ENCODE data around the gene HERC3. TPM values are rescaled to one million over a fixed set of nuclear protein-coding genes. Genes with fewer than 3 reads are reported as not detected.

HERC3 gene
- total RNA-seq, 1 experiment from 2014 or later = 10.5 TPM

DNA sequence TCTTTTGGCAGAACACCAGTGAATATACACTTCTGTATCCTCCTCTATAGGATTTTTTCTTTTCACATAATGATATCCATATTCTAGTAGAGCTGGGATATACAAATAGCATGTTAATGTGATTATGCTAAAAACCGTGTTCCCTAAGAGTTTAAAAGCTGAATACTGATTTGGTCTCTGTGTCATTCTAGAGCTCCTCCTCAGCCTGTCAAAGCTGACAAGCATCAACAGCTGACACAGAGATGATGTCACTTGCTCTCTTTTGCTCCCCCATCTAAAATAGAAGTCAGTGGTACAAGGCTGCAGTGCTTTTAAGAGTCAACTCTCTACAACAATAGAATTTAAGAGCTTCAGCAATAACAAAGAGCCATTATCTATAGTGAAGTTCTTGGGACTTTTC lies 17.1 kb upstream of the HERC3 start:
- Mint-ChIP-seq H3K4me3 (ENCODE audit: unreplicated experiment) (no peak overlapping the region), H3K36me3 (ENCODE audit: insufficient read depth, unreplicated experiment) (no peaks in the 10 kb centered on the region), H3K9me3 (ENCODE audit: unreplicated experiment) (peaks cover 7% of the 10 kb centered on the region), H3K27ac (ENCODE audit: unreplicated experiment) (no peak overlapping the region), H3K27me3 (ENCODE audit: insufficient read depth, unreplicated experiment) (peaks cover 4% of the 10 kb centered on the region), H3K4me1 (ENCODE audit: low read depth, unreplicated experiment) (no peaks in the 10 kb centered on the region)
- Histone ChIP-seq H3K4me1 (peaks cover 4% of the 10 kb centered on the region), H3K4me3 (ENCODE audit: low read depth, low read length) (no peak overlapping the region), H3K9me3 (no peaks in the 10 kb centered on the region), H3K27me3 (replicated peaks; ENCODE audit: control insufficient read depth, insufficient read depth, low read length) (no peaks in the 10 kb centered on the region), H3K36me3 (ENCODE audit: control insufficient read depth, insufficient read depth, low read length) (no peaks in the 10 kb centered on the region)
- TF ChIP-seq, protein P1, sequence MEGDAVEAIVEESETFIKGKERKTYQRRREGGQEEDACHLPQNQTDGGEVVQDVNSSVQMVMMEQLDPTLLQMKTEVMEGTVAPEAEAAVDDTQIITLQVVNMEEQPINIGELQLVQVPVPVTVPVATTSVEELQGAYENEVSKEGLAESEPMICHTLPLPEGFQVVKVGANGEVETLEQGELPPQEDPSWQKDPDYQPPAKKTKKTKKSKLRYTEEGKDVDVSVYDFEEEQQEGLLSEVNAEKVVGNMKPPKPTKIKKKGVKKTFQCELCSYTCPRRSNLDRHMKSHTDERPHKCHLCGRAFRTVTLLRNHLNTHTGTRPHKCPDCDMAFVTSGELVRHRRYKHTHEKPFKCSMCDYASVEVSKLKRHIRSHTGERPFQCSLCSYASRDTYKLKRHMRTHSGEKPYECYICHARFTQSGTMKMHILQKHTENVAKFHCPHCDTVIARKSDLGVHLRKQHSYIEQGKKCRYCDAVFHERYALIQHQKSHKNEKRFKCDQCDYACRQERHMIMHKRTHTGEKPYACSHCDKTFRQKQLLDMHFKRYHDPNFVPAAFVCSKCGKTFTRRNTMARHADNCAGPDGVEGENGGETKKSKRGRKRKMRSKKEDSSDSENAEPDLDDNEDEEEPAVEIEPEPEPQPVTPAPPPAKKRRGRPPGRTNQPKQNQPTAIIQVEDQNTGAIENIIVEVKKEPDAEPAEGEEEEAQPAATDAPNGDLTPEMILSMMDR (IDR thresholded peaks at IDR 0.05; ENCODE audit: insufficient read depth in 1 of 2, low read depth in 1 of 2, low read length in 1 of 2, severe bottlenecking in 1 of 2, unreplicated experiment in 1 of 2) = no peak
- POLR2A ChIA-PET = no interaction called here
- CTCF ChIA-PET = no interaction called here
- intact Hi-C loops (cut with micrococcal nuclease; ENCODE audit: unreplicated experiment) = no loop called here
- BruUV-seq (replicated peaks) = no TSS peak
- no peak for DNase-seq

- no peak overlapping the region for H3K27ac Mint-ChIP-seq (ENCODE audit: unreplicated experiment)
Measured at GRCh38 chr4:88582493-88582892, 9.8 kb upstream of the HERC3 start.

GRCh38 chr4:88583631-88584470 lies 8.4 kb upstream of the HERC3 start:
- H3K9me3 ChIP-seq = no peaks in the 10 kb centered on the region
- H3K36me3 Mint-ChIP-seq (ENCODE audit: insufficient read depth, unreplicated experiment) = no peaks in the 10 kb centered on the region
- TF ChIP-seq, protein P1 (IDR thresholded peaks at IDR 0.05; ENCODE audit: insufficient read depth in 1 of 2, low read depth in 1 of 2, low read length in 1 of 2, severe bottlenecking in 1 of 2, unreplicated experiment in 1 of 2) = no peak
- H3K4me3 Mint-ChIP-seq (ENCODE audit: unreplicated experiment) = no peak overlapping the region
- H3K4me1 ChIP-seq = peaks cover 6% of the 10 kb centered on the region; the same call in 1 of the 2 replicates
- POLR2A ChIA-PET = no interaction called here
- H3K9me3 Mint-ChIP-seq (ENCODE audit: unreplicated experiment) = peaks cover 19% of the 10 kb centered on the region
- no peaks in the 10 kb centered on the region for H3K27me3 ChIP-seq (replicated peaks; ENCODE audit: control insufficient read depth, insufficient read depth, low read length)
- H3K4me1 Mint-ChIP-seq (ENCODE audit: low read depth, unreplicated experiment) = no peaks in the 10 kb centered on the region
- no peak overlapping the region for H3K4me3 ChIP-seq (ENCODE audit: low read depth, low read length)
- CTCF ChIA-PET = interaction anchor here (0.7 kb wide), 1 partner anchor 34 kb away, joined by 3 read pairs; no protein-coding TSS in a partner anchor
- intact Hi-C loops (cut with micrococcal nuclease; ENCODE audit: unreplicated experiment) = no loop called here
- no peaks in the 10 kb centered on the region for H3K36me3 ChIP-seq (ENCODE audit: control insufficient read depth, insufficient read depth, low read length)
- BruUV-seq (replicated peaks) = no TSS peak
- no peak overlapping the region for H3K27ac Mint-ChIP-seq (ENCODE audit: unreplicated experiment)
- H3K27me3 Mint-ChIP-seq (ENCODE audit: insufficient read depth, unreplicated experiment) = no peaks in the 10 kb centered on the region
- no peak for DNase-seq

More at GRCh38 chr4:88582493-88582892, 9.8 kb upstream of the HERC3 start:
- no peak overlapping the region for H3K4me3 Mint-ChIP-seq (ENCODE audit: unreplicated experiment)
- intact Hi-C loops (cut with micrococcal nuclease; ENCODE audit: unreplicated experiment) = no loop called here
- TF ChIP-seq, protein P1 (IDR thresholded peaks at IDR 0.05; ENCODE audit: insufficient read depth in 1 of 2, low read depth in 1 of 2, low read length in 1 of 2, severe bottlenecking in 1 of 2, unreplicated experiment in 1 of 2) = no peak
- peaks cover 19% of the 10 kb centered on the region for H3K9me3 Mint-ChIP-seq (ENCODE audit: unreplicated experiment)
- no peak for DNase-seq
- H3K36me3 Mint-ChIP-seq (ENCODE audit: insufficient read depth, unreplicated experiment) = no peaks in the 10 kb centered on the region
- Histone ChIP-seq H3K4me1 (peaks cover 4% of the 10 kb centered on the region; the same call in 1 of the 2 replicates), H3K36me3 (ENCODE audit: control insufficient read depth, insufficient read depth, low read length) (no peaks in the 10 kb centered on the region), H3K27me3 (replicated peaks; ENCODE audit: control insufficient read depth, insufficient read depth, low read length) (no peaks in the 10 kb centered on the region), H3K4me3 (ENCODE audit: low read depth, low read length) (no peak overlapping the region), H3K9me3 (no peaks in the 10 kb centered on the region)
- ChIA-PET CTCF (no interaction called here), POLR2A (no interaction called here)
- no peaks in the 10 kb centered on the region for H3K27me3 Mint-ChIP-seq (ENCODE audit: insufficient read depth, unreplicated experiment)
- no peaks in the 10 kb centered on the region for H3K4me1 Mint-ChIP-seq (ENCODE audit: low read depth, unreplicated experiment)
- no TSS peak for BruUV-seq (replicated peaks)

All from Caco-2 (cell line).